22Rv1 (cell line): Measurements from ENCODE around the gene SPECC1.

ENCODE experiments used
- ZFX ChIP-seq: fragments of 450-650 bp; IDR thresholded peaks from 2 replicates; pipeline ENCODE4 v1.6.1; 2017; ENCODE audit warnings: antibody characterized with exemption, borderline replicate concordance
- TF ChIP-seq, protein P1 (sequence below): fragments of 450-650 bp; IDR thresholded peaks from 2 replicates; pipeline ENCODE4 v1.5.1; 2017; ENCODE audit warnings: mild to moderate bottlenecking

DNA sequence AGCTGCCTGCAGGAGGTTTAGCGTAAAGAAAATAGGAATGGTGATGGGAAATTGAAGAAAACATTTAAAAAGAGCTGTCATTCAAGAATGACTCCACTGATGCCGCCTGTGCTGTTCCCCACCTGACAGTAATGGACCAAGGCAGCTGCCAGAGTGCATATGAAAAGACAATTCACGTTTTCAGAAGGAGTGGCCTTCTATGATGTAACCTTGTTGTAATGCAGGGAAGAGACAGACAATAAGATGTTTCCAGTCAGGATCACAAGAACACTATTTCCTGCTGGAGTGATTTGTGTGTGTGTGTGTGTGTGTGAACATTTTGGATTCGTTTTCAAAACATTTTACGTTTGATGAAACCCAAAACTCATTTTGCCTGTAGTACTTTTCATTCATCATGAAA is 254.4 kb downstream of the SPECC1 start:
- TF ChIP-seq, protein P1, sequence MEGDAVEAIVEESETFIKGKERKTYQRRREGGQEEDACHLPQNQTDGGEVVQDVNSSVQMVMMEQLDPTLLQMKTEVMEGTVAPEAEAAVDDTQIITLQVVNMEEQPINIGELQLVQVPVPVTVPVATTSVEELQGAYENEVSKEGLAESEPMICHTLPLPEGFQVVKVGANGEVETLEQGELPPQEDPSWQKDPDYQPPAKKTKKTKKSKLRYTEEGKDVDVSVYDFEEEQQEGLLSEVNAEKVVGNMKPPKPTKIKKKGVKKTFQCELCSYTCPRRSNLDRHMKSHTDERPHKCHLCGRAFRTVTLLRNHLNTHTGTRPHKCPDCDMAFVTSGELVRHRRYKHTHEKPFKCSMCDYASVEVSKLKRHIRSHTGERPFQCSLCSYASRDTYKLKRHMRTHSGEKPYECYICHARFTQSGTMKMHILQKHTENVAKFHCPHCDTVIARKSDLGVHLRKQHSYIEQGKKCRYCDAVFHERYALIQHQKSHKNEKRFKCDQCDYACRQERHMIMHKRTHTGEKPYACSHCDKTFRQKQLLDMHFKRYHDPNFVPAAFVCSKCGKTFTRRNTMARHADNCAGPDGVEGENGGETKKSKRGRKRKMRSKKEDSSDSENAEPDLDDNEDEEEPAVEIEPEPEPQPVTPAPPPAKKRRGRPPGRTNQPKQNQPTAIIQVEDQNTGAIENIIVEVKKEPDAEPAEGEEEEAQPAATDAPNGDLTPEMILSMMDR, result no peak
- no peak for TF ChIP-seq ZFX
